ENCODE measurements around the gene ALDH1L1. TPM values are rescaled to one million over a fixed set of nuclear protein-coding genes. Genes with fewer than 3 reads are reported as not detected.

ALDH1L1 gene
- total RNA-seq, 1 experiment from 2014 or later, result not detected

GRCh38 chr3:126100634-126101301 is 79.6 kb downstream of the ALDH1L1 start:
- ChIA-PET CTCF (no interaction called here), POLR2A (ENCODE audit: unreplicated experiment) (no interaction called here)
- Histone ChIP-seq H3K27me3 (ENCODE audit: low read length) (no peaks in the 10 kb centered on the region), H3K9me2 (replicated peaks; ENCODE audit: low read length) (no peaks in the 10 kb centered on the region), H3K4me3 (ENCODE audit: low read length) (no peak overlapping the region), H2AFZ (ENCODE audit: low read length) (no peak overlapping the region), H3F3A (ENCODE audit: low read length, unreplicated experiment) (no peaks in the 10 kb centered on the region), H4K20me1 (ENCODE audit: low read length) (no peaks in the 10 kb centered on the region), H3K79me2 (ENCODE audit: low read length) (no peaks in the 10 kb centered on the region), H3K4me2 (ENCODE audit: low read length) (no peak overlapping the region), H3K9ac (ENCODE audit: low read length) (no peak overlapping the region), H3K27ac (ENCODE audit: low read length) (no peak overlapping the region), H3K36me3 (ENCODE audit: low read depth, low read length) (no peaks in the 10 kb centered on the region), H3K4me1 (ENCODE audit: insufficient read depth, low read length) (no peaks in the 10 kb centered on the region), H3K9me3 (ENCODE audit: low read length) (no peaks in the 10 kb centered on the region)
- ATAC-seq (no peak), DNase-seq (no peak)
- TF ChIP-seq EZH2phosphoT487 (IDR thresholded peaks at IDR 0.05; ENCODE audit: borderline replicate concordance, low read length) (no peak), EZH2 (IDR thresholded peaks at IDR 0.05; ENCODE audit: low read length, unreplicated experiment) (no peak), CTCF (conservative IDR thresholded peaks at IDR 0.05; ENCODE audit: low read depth, low read length) (no peak)
- intact Hi-C loops (cut with micrococcal nuclease), result no loop called here
- no TSS peak for BruUV-seq (replicated peaks)

- H3K9me2 ChIP-seq (replicated peaks; ENCODE audit: low read length), result no peaks in the 10 kb centered on the region
- H3F3A ChIP-seq (ENCODE audit: low read length, unreplicated experiment), result no peaks in the 10 kb centered on the region
- TF ChIP-seq EZH2 (IDR thresholded peaks at IDR 0.05; ENCODE audit: low read length, unreplicated experiment) (no peak), CTCF (conservative IDR thresholded peaks at IDR 0.05; ENCODE audit: low read depth, low read length) (no peak), EZH2phosphoT487 (IDR thresholded peaks at IDR 0.05; ENCODE audit: borderline replicate concordance, low read length) (no peak)
- H3K4me1 ChIP-seq (ENCODE audit: insufficient read depth, low read length), result no peaks in the 10 kb centered on the region
- DNase-seq, result no peak
- ATAC-seq, result no peak
- H3K27me3 ChIP-seq (ENCODE audit: low read length), result no peaks in the 10 kb centered on the region
- no peak overlapping the region for H2AFZ ChIP-seq (ENCODE audit: low read length)
- ChIA-PET POLR2A (ENCODE audit: unreplicated experiment) (no interaction called here), CTCF (no interaction called here)
- BruUV-seq (replicated peaks), result no TSS peak
- no peak overlapping the region for H3K4me2 ChIP-seq (ENCODE audit: low read length)
- no peaks in the 10 kb centered on the region for H3K79me2 ChIP-seq (ENCODE audit: low read length)
- H3K9ac ChIP-seq (ENCODE audit: low read length), result no peak overlapping the region
- H3K4me3 ChIP-seq (ENCODE audit: low read length), result no peak overlapping the region
- H3K9me3 ChIP-seq (ENCODE audit: low read length), result no peaks in the 10 kb centered on the region
- H3K27ac ChIP-seq (ENCODE audit: low read length), result no peak overlapping the region
- H3K36me3 ChIP-seq (ENCODE audit: low read depth, low read length), result no peaks in the 10 kb centered on the region
- H4K20me1 ChIP-seq (ENCODE audit: low read length), result no peaks in the 10 kb centered on the region
- intact Hi-C loops (cut with micrococcal nuclease), result no loop called here
Measured at GRCh38 chr3:126100269-126100633, 80.1 kb downstream of the ALDH1L1 start.

- CTCF ChIA-PET, result no interaction called here
- H3K4me2 ChIP-seq (ENCODE audit: low read length), result no peak overlapping the region
- no TSS peak for BruUV-seq (replicated peaks)
- no peaks in the 10 kb centered on the region for H3K9me3 ChIP-seq (ENCODE audit: low read length)
- no peaks in the 10 kb centered on the region for H3K27me3 ChIP-seq (ENCODE audit: low read length)
- H2AFZ ChIP-seq (ENCODE audit: low read length), result no peak overlapping the region
- no peak for TF ChIP-seq EZH2phosphoT487 (IDR thresholded peaks at IDR 0.05; ENCODE audit: borderline replicate concordance, low read length)
- TF ChIP-seq EZH2 (IDR thresholded peaks at IDR 0.05; ENCODE audit: low read length, unreplicated experiment), result no peak
- TF ChIP-seq CTCF (conservative IDR thresholded peaks at IDR 0.05; ENCODE audit: low read depth, low read length), result no peak
- no peak for ATAC-seq
- no peaks in the 10 kb centered on the region for H3K79me2 ChIP-seq (ENCODE audit: low read length)
- no peak for DNase-seq
- H3K27ac ChIP-seq (ENCODE audit: low read length), result no peak overlapping the region
- no peaks in the 10 kb centered on the region for H3K36me3 ChIP-seq (ENCODE audit: low read depth, low read length)
- H3F3A ChIP-seq (ENCODE audit: low read length, unreplicated experiment), result no peaks in the 10 kb centered on the region
- no peak overlapping the region for H3K4me3 ChIP-seq (ENCODE audit: low read length)
- no peak overlapping the region for H3K9ac ChIP-seq (ENCODE audit: low read length)
- no peaks in the 10 kb centered on the region for H4K20me1 ChIP-seq (ENCODE audit: low read length)
- no peaks in the 10 kb centered on the region for H3K9me2 ChIP-seq (replicated peaks; ENCODE audit: low read length)
- POLR2A ChIA-PET (ENCODE audit: unreplicated experiment), result no interaction called here
- no peaks in the 10 kb centered on the region for H3K4me1 ChIP-seq (ENCODE audit: insufficient read depth, low read length)
- intact Hi-C loops (cut with micrococcal nuclease), result no loop called here
Measured at GRCh38 chr3:126098391-126098858, 82.0 kb downstream of the ALDH1L1 start.

Measured in PC-3 (cell line).